Stimulated activated CD4-positive, alpha-beta T cell treated with anti-CD3 and anti-CD28 coated beads, Interleukin-1b, Interleukin-23, amount 100 ng/mL, for 24 hours (primary cell): ENCODE results near the gene BCKDHA.
A peak's percentile ranks its signal among the peaks of the same experiment; 100 is the strongest.
"Not testable (repeated sequence)": the region's sequence is repeated elsewhere in the genome, so short reads cannot be mapped to it uniquely, and the experiment has no call there.

Source experiments
- DNase-seq, 4 experiments: peaks; one replicate each; pipeline ENCODE4 v3.0.0-alpha.2; 2020; ENCODE audit warnings: low read depth in 4 of 4, low spot score in 1 of 4

BCKDHA gene

GRCh38 chr19:41424335-41425173, 26.9 kb downstream of the BCKDHA start:
- DNase-seq = no peak

GRCh38 chr19:41425174-41426115, 27.8 kb downstream of the BCKDHA start:
- no peak for DNase-seq

DNA sequence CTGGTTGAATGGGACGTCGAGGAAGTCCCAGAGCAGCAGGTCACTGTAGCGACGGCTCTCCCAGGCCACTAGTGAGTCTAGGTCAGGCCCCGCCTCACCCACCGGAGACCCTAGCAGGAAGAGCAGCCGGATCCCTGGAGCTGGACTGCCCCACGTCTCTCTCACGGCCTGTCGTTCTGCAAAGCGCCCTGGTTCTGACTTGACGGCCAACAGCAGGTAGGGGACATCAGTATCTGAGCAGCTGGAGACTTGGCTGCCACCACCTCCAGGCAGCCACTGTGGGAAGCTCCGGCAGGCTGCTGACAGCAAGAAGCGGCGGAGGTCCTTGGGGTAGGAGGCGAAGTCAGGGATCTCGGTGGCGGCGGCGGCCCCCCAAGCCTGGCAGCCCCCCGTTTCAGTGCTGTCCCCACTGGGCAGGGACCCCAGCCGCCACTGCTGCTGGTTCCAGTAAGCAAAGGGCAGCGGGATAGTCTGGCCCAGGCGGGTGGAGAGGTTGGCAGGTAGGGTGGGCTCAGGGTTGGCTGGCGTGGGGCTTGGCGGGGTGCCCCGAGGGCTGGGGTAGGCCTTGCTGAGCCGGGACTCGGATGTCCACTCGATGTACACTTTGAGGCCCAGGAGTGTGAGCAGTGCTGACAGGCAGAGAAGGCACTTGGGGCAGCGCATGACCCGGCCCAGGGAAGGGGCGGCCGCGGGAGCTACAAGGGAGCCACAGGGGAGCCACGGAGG, 28.7 kb downstream of the BCKDHA start:
- DNase-seq = no peak

DNA sequence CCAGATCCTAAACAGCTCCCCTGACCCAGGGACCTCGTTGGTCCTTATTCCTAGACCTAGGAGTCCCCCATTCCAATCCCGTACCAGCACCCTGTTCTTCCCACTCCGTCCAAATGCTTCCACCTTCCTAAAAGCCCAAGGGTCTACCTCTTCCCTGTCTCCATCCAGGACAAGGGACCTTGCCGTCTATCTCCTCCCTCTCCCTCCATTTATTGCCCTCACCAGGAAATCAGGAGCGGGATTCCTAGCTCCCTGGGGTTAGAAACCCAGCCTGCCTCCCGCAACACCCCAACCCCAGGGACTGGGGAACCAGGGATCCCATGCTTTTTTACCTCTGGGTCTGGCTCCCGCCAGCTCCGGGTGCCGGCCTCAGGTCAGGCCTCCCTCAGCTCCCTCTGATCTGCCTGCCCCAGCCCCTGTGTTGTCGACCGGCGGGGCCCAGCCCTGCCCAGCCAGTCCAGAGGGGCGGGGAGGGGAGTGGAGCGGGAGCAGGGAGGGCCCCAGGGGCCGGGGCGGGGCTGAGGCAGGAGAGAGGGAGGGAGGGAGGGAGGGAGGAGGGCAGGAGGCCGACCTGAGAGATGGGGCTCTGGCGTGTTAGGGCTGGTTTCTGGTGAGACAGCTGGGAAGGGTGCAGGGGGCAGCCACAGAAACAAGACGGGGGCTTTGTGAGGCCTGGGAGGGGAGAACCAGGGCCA, 29.5 kb downstream of the BCKDHA start, which contains the start of gene B3GNT8:
B3GNT8 (minus strand) TSS at position 423 of the 695 bp plus-strand sequence. CDS start 596 bp downstream, outside the sequence.
- DNase-seq = peak in 2 of 4 experiments; percentile 28

DNA sequence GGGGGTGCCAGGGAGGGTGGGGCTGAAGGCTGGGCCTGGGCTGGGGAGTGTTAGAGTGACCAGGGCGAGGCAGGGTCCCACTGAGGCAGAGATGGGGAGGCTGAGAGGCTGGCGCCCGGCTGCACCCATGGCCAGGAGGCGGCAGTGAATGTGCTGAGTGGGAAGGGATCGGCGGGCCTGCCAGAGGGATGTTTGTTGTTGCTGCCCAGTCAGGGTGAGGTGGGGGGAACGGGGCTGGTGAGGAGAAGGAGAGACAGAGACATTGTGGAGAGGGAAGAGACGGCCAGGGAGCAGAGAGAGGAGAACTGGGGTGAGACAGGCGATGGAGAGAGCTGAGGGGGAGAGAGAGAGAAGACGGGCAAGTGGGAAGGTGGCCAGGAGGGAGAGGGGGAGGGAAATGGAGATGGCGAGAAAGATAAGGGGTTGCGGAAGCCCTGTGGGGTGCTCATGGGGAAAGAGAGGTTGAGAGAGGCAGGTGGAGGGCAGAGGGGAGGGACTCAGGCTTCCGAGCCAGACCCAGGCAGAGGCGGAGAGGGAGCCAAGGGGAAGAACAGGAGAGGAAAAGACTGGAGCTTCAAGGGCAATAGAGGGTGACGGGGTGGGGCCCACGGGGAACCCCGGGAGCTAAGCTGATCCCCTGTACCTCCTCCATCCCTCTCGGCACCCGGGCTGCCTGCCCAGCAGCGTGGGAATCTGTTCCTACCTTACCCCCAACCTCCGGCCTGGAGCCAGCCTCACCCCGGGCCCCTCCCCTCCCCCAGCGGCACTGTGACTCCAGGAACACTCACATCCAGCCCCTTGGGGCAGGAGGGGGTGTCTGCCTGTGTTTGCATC, 30.2 kb downstream of the BCKDHA start:
- no peak for DNase-seq

- no peak for DNase-seq
Measured at GRCh38 chr19:41428481-41428859, 30.9 kb downstream of the BCKDHA start.

DNA sequence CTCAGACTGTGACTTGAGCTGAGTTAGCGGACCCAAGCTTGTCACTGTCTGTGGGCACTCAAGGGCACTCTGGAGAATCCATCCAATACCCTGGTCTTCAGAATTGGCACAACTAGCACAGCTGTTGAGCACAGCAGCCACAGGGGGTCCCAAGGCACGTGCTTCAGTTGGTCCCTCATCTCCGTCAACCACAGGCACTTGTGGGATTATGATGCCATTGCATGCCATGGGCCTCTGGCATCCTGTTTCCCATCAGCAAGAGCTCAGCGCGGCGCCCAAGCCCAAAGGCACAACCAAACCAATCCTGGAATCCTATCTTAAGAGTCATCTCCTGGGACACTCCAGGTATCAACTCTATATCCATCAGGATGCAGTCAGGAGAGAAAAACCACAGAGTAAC, 33.3 kb downstream of the BCKDHA start:
- no peak for DNase-seq

- no peak for DNase-seq
Measured at GRCh38 chr19:41431426-41432386, 34.1 kb downstream of the BCKDHA start.

DNA sequence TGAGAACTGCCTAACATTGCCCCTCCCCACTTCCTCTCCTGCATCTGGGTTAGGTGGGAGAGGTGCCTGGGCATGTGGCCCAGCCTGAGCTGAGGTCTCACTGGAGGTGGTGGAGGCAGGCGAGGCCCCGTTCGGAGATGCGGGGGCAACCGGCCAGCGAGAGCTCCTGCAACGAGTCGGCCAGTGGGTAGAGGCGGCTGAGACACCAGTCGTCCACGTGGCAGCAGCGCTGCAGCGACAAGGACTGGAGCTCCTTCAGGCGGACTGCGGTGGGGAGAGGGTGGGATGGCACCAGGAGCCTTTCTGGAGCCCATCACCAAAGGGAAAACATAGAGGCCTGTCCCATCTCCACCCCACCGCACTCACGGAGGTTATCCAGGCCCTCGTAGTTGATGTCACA, 35.6 kb downstream of the BCKDHA start:
- DNase-seq = no peak

DNA sequence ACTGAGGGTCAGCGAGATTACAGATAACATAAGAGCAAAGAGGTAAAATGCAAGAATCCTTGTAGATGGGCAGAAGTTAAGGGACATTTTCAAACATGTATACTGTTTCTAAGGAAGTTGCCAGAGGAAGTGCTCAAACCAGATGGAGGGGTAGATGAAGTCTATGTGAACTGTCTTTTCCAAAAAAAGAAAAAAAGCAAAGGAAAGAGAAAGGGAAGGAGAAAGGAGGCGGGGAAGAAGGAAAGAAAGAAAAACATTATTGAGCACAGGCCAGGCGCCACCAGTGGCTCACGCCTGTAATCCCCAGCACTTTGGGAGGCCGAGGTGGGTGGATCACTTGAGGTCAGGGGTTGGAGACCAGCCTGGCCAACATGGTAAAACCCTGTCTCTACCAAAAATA, 36.8 kb downstream of the BCKDHA start:
- DNase-seq = no peak

DNA sequence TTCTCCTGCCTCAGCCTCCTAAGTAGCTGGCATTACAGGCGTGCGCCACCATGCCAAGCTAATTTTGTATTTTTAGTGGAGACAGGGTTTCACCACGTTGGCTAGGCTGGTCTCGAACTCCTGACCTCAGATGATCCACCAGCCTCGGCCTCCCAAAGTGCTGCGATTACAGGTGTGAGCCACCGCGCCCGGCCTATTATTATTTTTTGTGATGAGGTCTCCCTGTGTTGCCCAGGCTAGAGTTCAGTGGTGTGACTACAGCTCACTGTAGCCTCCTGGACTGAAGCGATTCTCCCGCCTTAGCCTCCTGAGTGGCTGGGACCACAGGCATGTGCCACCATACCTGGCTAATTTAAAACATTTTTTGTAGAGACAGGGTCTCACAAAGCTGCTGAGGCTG, 37.8 kb downstream of the BCKDHA start:
- DNase-seq = not testable (repeated sequence)

DNA sequence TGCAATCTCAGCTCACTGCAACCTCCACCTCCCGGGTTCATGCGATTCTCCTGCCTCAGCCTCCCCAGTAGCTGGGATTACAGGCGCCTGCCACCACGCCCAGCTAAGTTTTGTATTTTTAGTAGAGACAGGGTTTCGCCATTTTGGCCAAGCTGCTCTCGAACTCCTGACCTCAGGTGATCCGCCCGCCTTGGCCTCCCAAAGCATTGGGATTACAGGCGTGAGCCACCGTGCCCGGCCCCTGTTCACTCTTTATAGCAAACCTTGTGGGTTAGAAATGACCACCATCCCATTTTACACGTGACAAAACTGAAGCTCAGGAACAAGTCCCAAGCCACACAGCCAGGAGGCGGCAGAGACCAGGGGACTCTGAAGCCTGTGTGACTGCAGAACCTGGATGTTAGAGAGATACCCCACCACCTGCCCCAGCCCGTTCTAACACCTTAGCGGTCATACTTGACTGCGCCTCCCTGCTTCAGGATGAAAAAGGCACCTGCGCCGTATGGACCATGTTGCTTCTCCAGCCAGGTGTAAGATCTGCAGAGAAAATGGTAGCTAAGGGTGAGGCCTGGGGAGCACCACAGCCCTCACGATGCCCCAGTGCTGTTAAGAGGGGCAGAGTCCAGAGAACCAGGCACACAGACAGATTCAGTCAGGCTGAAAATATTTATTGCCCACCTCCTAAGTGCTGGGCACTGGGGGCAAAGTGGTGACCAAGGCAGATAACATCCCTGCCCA, 38.5 kb downstream of the BCKDHA start:
- DNase-seq = no peak

DNA sequence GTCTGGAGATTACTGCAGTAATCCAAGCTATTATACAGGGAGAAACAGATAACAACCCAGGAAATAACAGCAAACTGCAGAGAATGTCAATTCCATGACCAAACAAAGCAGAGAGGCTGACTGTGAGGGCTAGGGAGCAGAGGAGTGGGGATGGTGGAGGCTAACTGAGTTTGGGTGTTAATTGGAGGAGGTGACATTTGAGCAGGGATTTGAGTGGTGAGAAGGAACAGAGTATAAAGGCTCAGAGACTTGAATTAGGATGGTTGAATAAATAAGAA, 39.0 kb downstream of the BCKDHA start:
- DNase-seq = no peak

- no peak for DNase-seq
Measured at GRCh38 chr19:41437944-41438574, 40.4 kb downstream of the BCKDHA start.

GRCh38 chr19:41439441-41440222, 42.0 kb downstream of the BCKDHA start, which contains the start of gene DMAC2:
Gene DMAC2, minus strand, starts transcription at chr19:41439912. Its CDS starts 13 bp downstream, at chr19:41439899.
- DNase-seq = peak; percentile 79 to 95 (median 92)

DNA sequence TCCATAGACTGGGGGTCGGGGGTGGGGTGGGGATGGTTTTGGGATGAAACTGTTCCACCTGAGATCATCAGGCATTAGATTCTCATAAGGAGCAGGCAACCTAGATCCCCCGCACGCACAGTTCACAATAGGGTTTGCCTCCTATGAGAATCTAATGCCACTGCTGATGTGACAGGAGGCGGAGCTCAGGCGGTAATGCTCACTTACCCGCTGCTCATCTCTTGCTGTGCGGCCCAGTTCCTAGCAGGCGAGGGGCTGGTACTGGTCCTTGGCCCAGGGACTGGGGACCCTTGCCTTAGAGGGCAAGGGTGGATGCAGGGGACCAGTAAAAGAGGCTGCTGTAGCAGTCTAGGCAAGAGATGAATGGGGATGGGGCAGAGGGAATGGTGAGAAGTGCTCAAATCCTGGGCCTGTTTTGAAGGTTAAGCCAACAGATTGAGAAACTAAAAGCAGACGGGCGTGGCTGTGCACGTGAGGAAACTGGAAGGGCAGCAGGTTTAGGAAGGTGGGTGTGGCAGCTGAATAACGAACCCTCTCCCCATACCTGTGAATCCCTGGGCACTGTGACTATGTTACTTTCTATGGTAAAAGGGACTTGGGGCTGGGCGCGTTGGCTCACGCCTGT, 43.8 kb downstream of the BCKDHA start:
- no peak for DNase-seq
